Measurements from ENCODE around the gene MATN1.

The MATN1 gene

GRCh38 chr1:30663596-30664091 lies 59.7 kb downstream of the MATN1 start:
- no peak for DNase-seq (ENCODE audit: low spot score)

DNA sequence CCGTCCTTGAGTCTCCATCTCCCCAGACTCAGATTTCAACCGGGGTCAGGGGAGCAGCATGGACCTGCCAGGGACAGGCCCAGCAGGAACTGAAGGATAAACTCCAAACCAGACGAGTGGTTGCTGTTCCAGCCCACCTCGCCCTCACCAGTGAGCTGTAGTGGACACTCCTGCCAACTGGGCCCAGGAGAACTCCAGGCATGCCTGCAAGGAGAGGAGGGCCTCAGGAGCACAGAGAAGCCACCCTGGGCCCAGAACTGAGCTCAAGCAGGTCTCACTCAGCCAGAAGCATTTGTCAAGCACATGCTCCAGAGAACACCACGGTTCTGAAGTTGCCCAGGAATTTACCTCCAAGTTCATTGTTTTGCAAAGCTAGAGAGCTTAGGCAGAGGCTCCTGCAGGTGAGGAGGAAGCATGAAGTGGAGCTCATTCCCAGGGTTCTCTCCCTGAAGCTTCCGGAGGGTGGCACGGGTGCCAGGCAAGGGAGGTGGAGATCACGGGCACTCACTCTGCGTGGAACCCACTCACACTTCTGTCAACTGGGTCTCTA lies 61.0 kb downstream of the MATN1 start:
- no peak for DNase-seq (ENCODE audit: low spot score)

GRCh38 chr1:30661311-30661710 lies 62.1 kb downstream of the MATN1 start:
- no peak for DNase-seq (ENCODE audit: low spot score)

Small RNA genes within 50 kb of the gene (small RNA-seq; reads per million reads assigned to genes)
- gene MIR4420 = 0 reads per million in 2 experiments

Data from SK-N-DZ (cell line).